HG02678 (cell line): ENCODE results near the gene HPSE.

ENCODE experiments used
- ATAC-seq: cut with Tn5 transposase; IDR thresholded peaks from one replicate; pipeline ENCODE4 v1.9.1; 2021; ENCODE audit warnings: mild to moderate bottlenecking, moderate library complexity; ENCODE audit not compliant: unreplicated experiment

HPSE gene

GRCh38 chr4:83250687-83251446, 83.8 kb downstream of the HPSE start:
- no peak for ATAC-seq

GRCh38 chr4:83248486-83248885, 86.2 kb downstream of the HPSE start:
- ATAC-seq = no peak

GRCh38 chr4:83247415-83248357, 87.0 kb downstream of the HPSE start:
- ATAC-seq = no peak
